ENCODE results near the gene ILKAP. TPM values are rescaled to one million over a fixed set of nuclear protein-coding genes. Genes with fewer than 3 reads are reported as not detected.

The ILKAP gene
- total RNA-seq, 1 donor from 2014 or later: 43.4 TPM

DNA sequence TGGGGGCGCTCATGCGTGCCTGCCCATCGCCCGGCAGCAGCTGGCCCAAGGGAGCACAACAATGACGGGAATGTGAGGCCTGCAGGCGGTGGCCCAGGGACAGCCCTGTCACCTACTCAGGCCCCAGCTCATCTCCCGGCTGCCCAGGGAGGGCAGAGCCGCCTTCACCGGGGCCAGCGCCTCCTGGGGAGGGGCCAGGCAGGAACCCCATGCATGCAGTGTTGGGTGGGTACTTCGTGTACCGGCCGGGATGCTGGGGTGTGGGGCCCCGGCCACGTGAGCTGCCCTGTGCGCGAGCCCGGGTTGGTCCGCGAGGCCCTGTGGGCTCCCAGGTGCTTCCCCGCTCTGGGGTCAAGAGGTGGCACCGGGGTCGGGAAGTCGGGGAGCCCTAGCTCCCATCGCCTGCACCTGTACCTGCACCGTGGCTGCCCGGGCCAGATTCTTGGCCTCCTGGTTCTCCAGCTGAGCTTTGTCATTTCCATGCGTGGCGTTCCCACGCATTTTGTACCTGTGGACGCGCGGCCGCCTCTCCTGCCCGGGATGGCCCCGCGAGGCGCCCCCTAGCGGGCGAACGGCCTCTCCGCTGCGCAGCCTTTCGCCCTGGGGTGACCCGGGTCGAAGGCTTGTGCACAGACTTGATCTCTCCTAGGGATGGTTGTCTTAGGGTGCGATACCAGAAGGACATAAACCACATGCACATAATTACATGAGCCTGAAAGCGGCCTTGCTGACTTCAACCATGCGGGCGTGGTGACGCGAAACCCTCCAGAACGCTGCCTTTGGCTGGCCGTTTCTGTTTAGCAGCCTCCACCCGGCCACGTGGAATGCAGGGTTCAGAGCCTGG, 64.1 kb downstream of the ILKAP start:
- ATAC-seq: no peak
- TF ChIP-seq, protein P1, sequence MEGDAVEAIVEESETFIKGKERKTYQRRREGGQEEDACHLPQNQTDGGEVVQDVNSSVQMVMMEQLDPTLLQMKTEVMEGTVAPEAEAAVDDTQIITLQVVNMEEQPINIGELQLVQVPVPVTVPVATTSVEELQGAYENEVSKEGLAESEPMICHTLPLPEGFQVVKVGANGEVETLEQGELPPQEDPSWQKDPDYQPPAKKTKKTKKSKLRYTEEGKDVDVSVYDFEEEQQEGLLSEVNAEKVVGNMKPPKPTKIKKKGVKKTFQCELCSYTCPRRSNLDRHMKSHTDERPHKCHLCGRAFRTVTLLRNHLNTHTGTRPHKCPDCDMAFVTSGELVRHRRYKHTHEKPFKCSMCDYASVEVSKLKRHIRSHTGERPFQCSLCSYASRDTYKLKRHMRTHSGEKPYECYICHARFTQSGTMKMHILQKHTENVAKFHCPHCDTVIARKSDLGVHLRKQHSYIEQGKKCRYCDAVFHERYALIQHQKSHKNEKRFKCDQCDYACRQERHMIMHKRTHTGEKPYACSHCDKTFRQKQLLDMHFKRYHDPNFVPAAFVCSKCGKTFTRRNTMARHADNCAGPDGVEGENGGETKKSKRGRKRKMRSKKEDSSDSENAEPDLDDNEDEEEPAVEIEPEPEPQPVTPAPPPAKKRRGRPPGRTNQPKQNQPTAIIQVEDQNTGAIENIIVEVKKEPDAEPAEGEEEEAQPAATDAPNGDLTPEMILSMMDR (IDR thresholded peaks at IDR 0.05): peak; percentile 47

DNA sequence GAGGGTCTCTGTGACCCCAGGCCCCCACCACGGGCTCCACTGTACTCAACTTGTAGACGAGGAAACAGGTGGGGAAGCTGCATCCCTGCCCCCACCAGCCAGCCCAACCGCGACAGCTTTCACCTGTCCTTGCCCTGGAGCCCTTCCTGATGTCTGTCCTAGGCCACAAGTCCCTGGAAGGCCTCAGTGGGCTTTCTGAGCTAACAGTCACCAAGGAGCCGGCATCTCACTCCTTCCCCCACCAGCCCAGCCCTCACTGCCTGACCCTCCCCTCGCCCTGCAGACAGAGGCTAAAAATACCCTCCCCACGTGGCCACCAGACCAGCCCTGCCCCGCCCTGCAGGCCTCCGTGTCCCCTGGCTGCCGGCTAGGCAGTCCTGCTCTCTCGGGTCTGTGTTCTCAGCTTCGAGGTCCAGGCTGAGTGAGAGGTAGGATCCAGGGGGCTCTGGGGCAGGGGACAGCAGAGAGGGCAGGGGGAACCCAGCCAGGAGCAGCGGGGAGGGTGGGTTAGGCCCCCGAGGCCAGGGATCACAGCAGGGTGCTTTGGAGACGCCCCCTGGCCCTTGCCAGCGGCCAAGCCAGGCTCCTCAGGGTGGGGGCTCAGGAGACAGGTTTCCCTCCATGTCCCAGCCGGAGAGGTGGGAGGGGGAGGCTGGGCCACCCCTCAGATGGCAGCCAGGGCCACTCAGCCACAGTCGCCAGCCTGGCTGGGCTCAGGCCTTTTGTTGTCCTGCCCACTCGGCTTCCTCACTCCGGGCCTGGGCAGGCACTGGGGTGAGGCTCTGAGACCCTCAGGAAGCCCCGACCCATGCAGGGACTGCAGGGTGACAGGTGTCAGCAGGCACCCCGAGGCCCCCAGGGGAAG, 64.9 kb downstream of the ILKAP start, which contains the start of gene KLHL30:
Gene KLHL30 (plus strand): TSS at position 338 of the 865 bp plus-strand sequence. CDS start 2,087 bp downstream, outside the sequence.
- Histone ChIP-seq H3K4me1 (peaks cover 19% of the 10 kb centered on the region), H3K4me3 (peak within 1 kb of the TSS; percentile 27), H3K27ac (no peak within 1 kb of the TSS), H3K9me3 (no peaks in the 10 kb centered on the region), H3K36me3 (no peaks in the 10 kb centered on the region), H3K27me3 (ENCODE audit: low read depth) (no peaks in the 10 kb centered on the region)
- no peak for DNase-seq
- intact Hi-C loops (cut with DNase I): no loop called here
- TF ChIP-seq, protein P1 (IDR thresholded peaks at IDR 0.05): no peak
- ATAC-seq: no peak

More for the DNA sequence above, 64.1 kb downstream of the ILKAP start:
- no peaks in the 10 kb centered on the region for H3K36me3 ChIP-seq
- DNase-seq: no peak
- intact Hi-C loops (cut with DNase I): no loop called here
- peaks cover 19% of the 10 kb centered on the region for H3K4me1 ChIP-seq
- no peak overlapping the region for H3K27ac ChIP-seq
- H3K27me3 ChIP-seq (ENCODE audit: low read depth): no peaks in the 10 kb centered on the region
- no peaks in the 10 kb centered on the region for H3K9me3 ChIP-seq
- peak overlapping the region; percentile 27 for H3K4me3 ChIP-seq

DNA sequence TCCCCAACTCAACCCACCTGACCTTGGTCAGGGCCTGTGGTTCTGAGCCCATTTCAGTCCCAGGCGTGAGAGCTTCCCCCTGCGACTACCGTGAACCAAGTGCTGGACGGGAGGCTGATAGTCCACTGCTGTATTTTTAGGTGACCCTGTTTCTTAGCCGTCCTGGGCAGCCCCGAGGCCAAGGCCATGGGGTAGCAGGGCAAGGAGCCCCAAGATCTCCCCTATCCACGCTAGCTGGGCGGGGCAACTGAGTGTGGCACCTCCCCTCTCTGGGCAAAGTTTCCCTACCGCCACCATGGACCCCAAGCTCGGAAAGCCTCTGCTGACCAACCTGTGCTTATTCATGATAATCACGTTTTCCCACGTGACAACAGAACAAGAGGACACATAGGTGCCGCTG, 65.6 kb downstream of the ILKAP start:
- no peak for DNase-seq
- intact Hi-C loops (cut with DNase I): no loop called here
- ATAC-seq: no peak
- Histone ChIP-seq H3K36me3 (no peaks in the 10 kb centered on the region), H3K4me3 (no peak overlapping the region), H3K9me3 (no peaks in the 10 kb centered on the region), H3K4me1 (peaks cover 19% of the 10 kb centered on the region), H3K27me3 (ENCODE audit: low read depth) (no peaks in the 10 kb centered on the region), H3K27ac (no peak overlapping the region)
- TF ChIP-seq, protein P1 (IDR thresholded peaks at IDR 0.05): no peak

DNA sequence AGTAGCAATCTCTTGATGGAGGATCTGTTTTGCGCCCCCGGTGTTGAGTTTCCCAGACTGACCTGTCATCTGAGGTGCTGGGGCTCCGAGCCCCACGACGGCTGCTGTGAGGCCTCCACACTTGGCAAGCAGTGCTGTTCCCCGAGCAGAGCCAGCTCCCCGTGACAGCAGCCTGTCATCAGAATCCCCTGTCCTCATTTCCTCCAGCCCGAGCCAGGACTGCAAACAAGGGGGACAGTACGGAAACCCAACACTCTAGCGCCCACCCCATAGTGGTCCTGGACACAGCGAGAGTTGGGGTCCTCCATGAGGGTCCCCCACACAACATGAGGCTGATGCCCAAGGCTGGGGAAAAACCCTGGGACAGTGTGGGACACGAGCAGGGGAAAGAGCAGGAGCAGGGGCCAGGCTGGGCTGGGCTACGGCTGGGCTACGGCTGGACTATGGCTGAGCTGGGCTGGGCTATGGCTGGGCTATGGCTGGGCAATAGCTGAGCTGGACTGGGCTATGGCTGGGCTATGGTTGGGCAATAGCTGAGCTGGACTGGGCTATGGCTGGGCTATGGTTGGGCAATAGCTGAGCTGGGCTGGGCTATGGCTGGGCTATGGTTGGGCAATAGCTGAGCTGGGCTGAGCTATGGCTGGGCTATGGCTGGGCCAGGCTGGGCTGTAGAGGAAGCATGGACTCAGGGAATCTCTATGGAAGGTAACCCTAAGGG, 66.5 kb downstream of the ILKAP start:
- Histone ChIP-seq H3K9me3 (no peaks in the 10 kb centered on the region), H3K4me1 (peaks cover 16% of the 10 kb centered on the region), H3K27ac (no peak overlapping the region), H3K4me3 (no peak overlapping the region), H3K36me3 (no peaks in the 10 kb centered on the region), H3K27me3 (ENCODE audit: low read depth) (no peaks in the 10 kb centered on the region)
- TF ChIP-seq, protein P1 (IDR thresholded peaks at IDR 0.05): no peak
- ATAC-seq: peak; percentile 34 to 39
- intact Hi-C loops (cut with DNase I): no loop called here
- peak; percentile 77 for DNase-seq

DNA sequence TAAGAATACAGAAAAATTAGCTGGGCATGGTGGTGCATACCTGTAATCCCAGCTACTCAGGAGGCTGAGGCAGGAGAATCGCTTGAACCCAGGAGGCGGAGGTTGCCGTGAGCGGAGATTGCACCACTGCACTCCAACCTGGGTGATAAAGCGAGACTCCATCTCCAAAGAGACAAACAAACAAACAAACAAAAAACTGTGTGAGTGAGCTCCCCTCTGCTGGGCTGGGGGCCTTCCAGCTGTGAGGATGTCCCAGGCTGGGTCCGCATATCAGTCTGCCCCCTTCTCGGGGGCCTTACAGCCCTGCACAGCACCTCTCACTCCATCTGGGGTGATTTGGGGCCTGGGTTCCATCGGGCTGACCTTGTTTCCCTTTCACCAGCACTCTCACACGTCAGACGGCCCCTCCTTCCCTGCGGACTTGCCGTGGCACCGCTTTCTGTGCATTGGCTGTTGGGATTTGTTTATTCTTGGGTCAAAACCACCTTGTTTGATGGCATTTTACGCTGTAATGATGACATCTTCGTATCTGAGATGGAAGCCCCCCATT, 67.8 kb downstream of the ILKAP start:
- intact Hi-C loops (cut with DNase I): no loop called here
- no peak for ATAC-seq
- Histone ChIP-seq H3K27me3 (ENCODE audit: low read depth) (no peaks in the 10 kb centered on the region), H3K4me1 (peaks cover 6% of the 10 kb centered on the region), H3K4me3 (no peak overlapping the region), H3K27ac (no peak overlapping the region), H3K9me3 (no peaks in the 10 kb centered on the region), H3K36me3 (no peaks in the 10 kb centered on the region)
- DNase-seq: peak; percentile 21
- TF ChIP-seq, protein P1 (IDR thresholded peaks at IDR 0.05): no peak

Measured in lower lobe of right lung (tissue), 2 donors.